ENCODE results near the gene PRKD1.

- TF ChIP-seq CTCF (conservative IDR thresholded peaks at IDR 0.05; ENCODE audit: low read length) (no peak), EZH2phosphoT487 (IDR thresholded peaks at IDR 0.05; ENCODE audit: borderline replicate concordance) (no peak)
Measured at GRCh38 chr14:29817767-29818405, 109.8 kb downstream of the PRKD1 start.
